AG09319 (cell line): ENCODE results near the gene RPRD1A.
"Not testable (repeated sequence)": the region's sequence is repeated elsewhere in the genome, so short reads cannot be mapped to it uniquely, and the experiment has no call there.

Source experiments
- DNase-seq: peaks from one replicate; pipeline ENCODE4 v3.0.0-alpha.2; 2010; ENCODE audit warnings: low read depth; ENCODE audit errors: extremely low read depth
- TF ChIP-seq, protein P1 (sequence below): IDR thresholded peaks from 2 replicates; pipeline ENCODE4 v1.5.1; 2011; ENCODE audit warnings: low read depth, mild to moderate bottlenecking, inconsistent platforms, low read length, moderate library complexity

Gene RPRD1A

DNA sequence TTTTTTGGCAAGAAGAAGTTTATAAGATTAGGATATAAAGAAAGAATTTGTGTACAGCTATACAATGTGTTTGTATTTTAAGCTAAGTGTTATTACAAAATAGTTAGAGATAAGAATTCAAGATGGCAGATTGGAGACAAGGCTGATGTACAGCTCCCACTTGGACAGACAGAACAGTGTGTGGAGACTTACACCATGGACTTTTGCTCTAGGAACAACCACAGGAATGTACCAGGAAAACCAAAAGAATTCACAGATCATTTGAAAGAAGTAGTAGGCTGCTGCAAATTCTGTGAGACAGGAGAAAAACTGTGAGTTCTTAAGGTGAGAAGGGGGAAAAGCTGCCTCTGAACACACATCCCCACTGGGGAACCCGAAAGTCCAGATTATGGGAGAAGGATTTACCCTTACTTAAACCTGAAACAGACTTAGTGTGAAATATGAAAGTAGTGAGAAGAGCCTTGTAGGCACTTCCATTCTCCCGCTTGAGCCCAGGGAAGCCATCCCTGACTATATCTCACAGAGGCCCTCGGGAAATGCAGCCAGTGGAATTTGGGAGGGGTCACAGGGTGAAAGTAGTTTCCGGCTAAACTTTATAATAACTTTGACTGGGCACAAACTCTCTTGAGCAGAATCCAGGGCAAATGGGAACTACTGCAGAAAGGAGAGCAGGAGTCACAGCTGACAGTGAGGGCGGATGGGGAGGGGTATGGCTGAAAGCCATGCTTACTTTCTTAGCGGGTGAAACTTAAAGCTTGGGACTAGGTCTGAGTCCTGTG lies 11.6 kb upstream of the RPRD1A start:
- TF ChIP-seq, protein P1, sequence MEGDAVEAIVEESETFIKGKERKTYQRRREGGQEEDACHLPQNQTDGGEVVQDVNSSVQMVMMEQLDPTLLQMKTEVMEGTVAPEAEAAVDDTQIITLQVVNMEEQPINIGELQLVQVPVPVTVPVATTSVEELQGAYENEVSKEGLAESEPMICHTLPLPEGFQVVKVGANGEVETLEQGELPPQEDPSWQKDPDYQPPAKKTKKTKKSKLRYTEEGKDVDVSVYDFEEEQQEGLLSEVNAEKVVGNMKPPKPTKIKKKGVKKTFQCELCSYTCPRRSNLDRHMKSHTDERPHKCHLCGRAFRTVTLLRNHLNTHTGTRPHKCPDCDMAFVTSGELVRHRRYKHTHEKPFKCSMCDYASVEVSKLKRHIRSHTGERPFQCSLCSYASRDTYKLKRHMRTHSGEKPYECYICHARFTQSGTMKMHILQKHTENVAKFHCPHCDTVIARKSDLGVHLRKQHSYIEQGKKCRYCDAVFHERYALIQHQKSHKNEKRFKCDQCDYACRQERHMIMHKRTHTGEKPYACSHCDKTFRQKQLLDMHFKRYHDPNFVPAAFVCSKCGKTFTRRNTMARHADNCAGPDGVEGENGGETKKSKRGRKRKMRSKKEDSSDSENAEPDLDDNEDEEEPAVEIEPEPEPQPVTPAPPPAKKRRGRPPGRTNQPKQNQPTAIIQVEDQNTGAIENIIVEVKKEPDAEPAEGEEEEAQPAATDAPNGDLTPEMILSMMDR: no peak

DNA sequence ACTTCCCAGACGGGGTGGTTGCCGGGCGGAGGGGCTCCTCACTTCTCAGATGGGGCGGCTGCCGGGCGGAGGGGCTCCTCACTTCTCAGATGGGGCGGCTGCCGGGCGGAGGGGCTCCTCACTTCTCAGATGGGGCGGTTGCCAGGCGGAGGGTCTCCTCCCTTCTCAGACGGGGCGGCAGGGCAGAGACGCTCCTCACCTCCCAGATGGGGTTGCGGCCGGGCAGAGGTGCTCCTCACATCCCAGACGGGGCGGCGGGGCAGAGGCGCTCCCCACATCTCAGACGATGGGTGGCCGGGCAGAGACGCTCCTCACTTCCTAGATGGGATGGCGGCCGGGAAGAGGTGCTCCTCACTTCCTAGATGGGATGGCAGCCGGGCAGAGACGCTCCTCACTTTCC lies 10.4 kb upstream of the RPRD1A start:
- DNase-seq: not testable (repeated sequence)

More for the DNA sequence above, 11.6 kb upstream of the RPRD1A start:
- DNase-seq: no peak

DNA sequence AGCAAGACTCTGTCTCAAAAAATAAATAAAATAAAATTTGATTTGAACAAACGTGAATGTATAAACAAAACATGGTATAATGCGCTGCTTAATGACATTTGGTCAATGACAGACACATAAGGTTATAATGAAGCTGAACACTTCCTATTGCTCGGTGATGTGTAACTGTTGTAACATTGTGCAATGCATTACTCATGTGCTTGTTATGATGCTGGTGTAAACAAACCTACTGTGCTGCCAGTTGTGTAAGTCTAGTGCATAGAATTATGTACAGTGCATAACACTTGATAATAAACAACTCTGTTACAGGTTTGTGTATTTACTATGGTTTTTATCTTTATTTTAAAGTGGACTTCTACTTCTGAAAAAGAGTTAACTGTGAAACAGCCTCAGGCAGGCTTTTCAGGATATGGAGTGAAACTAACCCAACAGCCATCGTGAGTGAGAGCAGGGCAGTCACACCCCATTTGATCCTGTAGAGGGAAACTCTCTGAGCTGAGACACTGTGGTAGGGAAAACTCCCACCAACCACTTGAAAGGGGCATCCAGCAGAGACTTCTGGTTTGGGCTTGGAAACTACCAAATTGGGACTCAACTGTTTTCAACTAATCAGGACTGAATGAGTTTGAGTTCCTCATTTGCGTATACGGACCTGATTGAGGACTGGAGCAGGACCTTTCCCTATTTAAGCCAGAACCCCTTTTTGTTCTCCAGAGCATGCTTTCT lies 8.7 kb upstream of the RPRD1A start:
- TF ChIP-seq, protein P1: no peak
- DNase-seq: peak; percentile 59

DNA sequence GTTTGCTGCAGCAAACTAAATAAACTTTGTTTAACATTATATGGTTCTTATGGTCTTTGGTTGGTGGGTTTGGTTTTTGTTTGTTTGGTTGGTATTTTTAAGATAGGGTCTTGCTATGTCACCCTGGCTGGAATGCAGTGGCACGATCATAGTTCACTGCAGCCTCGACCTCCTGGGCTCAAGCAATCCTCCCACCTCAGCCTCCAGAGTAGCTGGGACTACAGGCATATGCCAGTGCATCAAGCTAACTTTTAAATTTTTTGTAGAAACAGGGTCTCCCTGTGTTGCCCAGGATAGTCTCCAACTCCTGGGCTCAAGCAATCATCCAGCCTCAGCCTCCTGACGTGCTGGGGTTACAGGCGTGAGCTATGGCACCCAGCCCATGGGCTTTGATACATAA lies 7.1 kb upstream of the RPRD1A start:
- DNase-seq: no peak
- TF ChIP-seq, protein P1: no peak

DNA sequence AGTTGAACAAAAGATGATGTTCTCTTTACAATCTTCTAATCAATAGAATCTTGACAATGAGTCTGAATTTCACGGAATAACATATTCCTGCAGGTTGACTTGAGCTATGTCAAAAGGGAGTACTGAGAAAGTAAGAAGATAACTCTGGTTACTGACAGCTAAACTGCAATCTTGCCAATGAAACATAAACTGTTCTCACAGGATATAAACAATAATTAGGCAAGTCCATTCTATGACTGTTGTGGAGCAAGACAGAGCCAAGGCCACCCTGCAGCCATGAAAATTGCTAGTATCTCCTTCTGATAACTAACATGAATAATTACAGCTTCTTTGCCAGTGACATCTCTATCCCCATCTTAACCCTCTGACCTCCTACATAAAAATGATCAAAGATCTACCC lies 6.3 kb upstream of the RPRD1A start:
- no peak for DNase-seq
- TF ChIP-seq, protein P1: no peak

DNA sequence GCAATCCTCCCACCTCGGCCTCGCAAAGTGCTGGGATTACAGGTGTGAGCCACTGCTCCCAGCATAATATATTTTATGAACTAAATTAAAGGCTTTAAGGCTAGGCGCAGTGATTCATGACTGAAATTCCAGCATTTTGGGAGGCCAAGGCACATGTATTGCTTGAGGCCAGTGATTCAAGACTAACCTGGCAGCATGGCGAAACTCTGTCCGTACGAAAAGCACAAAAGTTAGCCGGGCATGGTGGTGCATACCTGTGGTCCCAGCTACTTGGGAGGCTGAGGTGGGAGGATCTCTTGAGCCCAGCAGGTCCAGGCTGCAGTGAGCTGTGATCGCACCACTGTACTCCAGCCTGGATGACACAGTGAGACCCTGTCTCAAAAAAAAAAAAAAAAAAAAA lies 5.0 kb upstream of the RPRD1A start:
- not testable (repeated sequence) for DNase-seq

DNA sequence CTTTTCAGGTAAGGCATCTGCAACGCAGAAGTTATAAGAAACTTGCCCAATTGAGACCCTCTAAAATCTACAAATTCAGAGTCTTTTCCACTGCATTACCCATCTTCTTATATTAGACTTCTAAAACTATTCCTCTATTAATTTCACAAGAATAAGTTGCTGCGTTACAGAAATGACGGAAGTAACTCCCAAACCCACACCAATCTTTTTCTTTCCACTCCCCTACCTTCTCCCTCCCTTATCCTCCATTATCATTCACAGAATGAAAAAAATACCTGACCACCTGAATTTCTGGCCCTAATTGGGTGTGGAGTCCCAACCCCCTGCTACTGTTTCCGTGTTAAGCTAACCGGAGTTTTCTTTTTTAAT lies 689 bp downstream of the RPRD1A start:
- TF ChIP-seq, protein P1: no peak
- no peak for DNase-seq

DNA sequence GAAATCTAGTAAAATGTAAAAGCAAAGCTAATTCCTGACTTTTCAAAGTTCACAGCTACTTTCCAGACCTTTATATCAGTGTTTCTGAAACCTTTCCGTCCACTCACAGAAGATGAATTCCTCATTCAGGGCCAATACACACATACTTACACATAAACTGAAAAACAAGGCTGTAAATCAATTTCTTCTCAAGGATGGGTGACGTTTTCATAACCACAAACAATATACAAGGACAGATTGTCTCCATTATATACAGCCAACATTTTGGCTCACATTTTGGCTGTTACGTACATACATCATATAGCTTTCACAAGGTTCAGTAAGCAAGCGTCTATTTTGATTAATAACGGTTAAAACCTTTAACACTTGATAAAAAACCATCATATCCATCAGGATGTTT lies 1.4 kb downstream of the RPRD1A start:
- TF ChIP-seq, protein P1: no peak
- no peak for DNase-seq

DNA sequence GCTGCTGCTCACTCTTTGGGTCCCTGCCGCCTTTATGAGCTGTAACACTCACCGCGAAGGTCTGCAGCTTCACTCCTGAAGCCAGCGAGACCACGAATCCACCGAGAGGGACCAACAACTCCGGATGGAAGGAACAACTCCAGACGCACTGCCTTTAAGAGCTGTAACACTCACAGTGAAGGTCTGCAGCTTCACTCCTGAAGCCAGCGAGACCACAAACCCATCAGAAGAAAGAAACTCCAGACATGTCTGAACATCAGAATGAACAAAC lies 2.6 kb downstream of the RPRD1A start:
- DNase-seq: not testable (repeated sequence)
